ENCODE data around the gene CATSPERB.

GRCh38 chr14:91575469-91576208 is 156.2 kb downstream of the CATSPERB start:
- TF ChIP-seq, protein P1, sequence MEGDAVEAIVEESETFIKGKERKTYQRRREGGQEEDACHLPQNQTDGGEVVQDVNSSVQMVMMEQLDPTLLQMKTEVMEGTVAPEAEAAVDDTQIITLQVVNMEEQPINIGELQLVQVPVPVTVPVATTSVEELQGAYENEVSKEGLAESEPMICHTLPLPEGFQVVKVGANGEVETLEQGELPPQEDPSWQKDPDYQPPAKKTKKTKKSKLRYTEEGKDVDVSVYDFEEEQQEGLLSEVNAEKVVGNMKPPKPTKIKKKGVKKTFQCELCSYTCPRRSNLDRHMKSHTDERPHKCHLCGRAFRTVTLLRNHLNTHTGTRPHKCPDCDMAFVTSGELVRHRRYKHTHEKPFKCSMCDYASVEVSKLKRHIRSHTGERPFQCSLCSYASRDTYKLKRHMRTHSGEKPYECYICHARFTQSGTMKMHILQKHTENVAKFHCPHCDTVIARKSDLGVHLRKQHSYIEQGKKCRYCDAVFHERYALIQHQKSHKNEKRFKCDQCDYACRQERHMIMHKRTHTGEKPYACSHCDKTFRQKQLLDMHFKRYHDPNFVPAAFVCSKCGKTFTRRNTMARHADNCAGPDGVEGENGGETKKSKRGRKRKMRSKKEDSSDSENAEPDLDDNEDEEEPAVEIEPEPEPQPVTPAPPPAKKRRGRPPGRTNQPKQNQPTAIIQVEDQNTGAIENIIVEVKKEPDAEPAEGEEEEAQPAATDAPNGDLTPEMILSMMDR (IDR thresholded peaks at IDR 0.05): no peak
- TF ChIP-seq POLR2A (IDR thresholded peaks at IDR 0.05): no peak
